GM12878 (cell line): Measurements from ENCODE around the gene COX15. TPM values are rescaled to one million over a fixed set of nuclear protein-coding genes. Genes with fewer than 3 reads are reported as not detected.
A peak's percentile ranks its signal among the peaks of the same experiment; 100 is the strongest.

ENCODE experiments used
- ATAC-seq: fragments of 200-7000 bp; cut with Tn5 transposase; 3 replicates; pipeline ENCODE4 v1.9.1; 2020; ENCODE audit warnings: mild to moderate bottlenecking, moderate library complexity
- BruUV-seq: library from RNA; stranded (reverse); fragments of 400-500 nt; replicated peaks from 2 replicates; lab custom pipeline; 2021; lab: Mats Ljungman, UMichigan
- CTCF ChIA-PET: fragments of 300-600 bp; sonication (Branson Sonifier 250); formaldehyde crosslinking; extraction: SDS; loops from one replicate; lab custom pipeline; 2021; ENCODE audit warnings: inconsistent platforms; lab: Yijun Ruan, JAX
- POLR2A ChIA-PET: fragments of 350-600 bp; formaldehyde crosslinking; extraction: SDS; loops from one replicate; lab custom pipeline; 2021; ENCODE audit warnings: inconsistent platforms; lab: Charles Lee
- RAD21 ChIA-PET: fragments of 300-600 bp; sonication (Branson Sonifier 250); formaldehyde crosslinking; loops from one replicate; lab custom pipeline; 2023; ENCODE audit warnings: antibody characterized with exemption; ENCODE audit not compliant: unreplicated experiment; lab: Charles Lee
- SMC1A ChIA-PET: fragments of 300-600 bp; sonication (Branson Sonifier 250); formaldehyde crosslinking; loops from one replicate; lab custom pipeline; 2023; ENCODE audit not compliant: unreplicated experiment, uncharacterized antibody; lab: Charles Lee
- DNase-seq: peaks from one replicate; pipeline ENCODE4 v3.0.0-alpha.2; 2011; ENCODE audit warnings: low read depth, low spot score
- FAIRE-seq: peaks from 3 replicates; lab custom pipeline; 2011; peaks lifted over from hg19 to GRCh38; lab: Jason Lieb, UNC
- H2AFZ ChIP-seq: 2 replicates; pipeline ENCODE4 v1.6.0; 2011; ENCODE audit warnings: low read depth, low read length, control low read depth; ENCODE audit not compliant: control insufficient read depth
- H3K27ac ChIP-seq: 2 replicates; pipeline ENCODE4 v1.5.1; 2011; ENCODE audit warnings: control low read depth; ENCODE audit not compliant: control insufficient read depth, insufficient read depth
- H3K27me3 ChIP-seq, 2 experiments: replicated peaks in 1 of 2; 2 replicates each; pipeline versions ENCODE4 v1.6.0 to v1.6.1; 2011; ENCODE audit warnings: low read length in 1 of 2; ENCODE audit not compliant: control insufficient read depth in 2 of 2, insufficient read depth in 2 of 2
- H3K36me3 ChIP-seq, 2 experiments: 2 replicates each; pipeline ENCODE4 v1.5.1; 2011; ENCODE audit warnings: low read length in 1 of 2; ENCODE audit not compliant: control insufficient read depth in 2 of 2, insufficient read depth in 2 of 2
- H3K4me1 ChIP-seq: 2 replicates; pipeline ENCODE4 v1.6.1; 2011; ENCODE audit warnings: mild to moderate bottlenecking, low read length, moderate library complexity, mixed read lengths; ENCODE audit not compliant: control insufficient read depth, insufficient read depth
- H3K4me2 ChIP-seq: 2 replicates; pipeline ENCODE4 v1.6.0; 2011; ENCODE audit warnings: control low read depth; ENCODE audit not compliant: control insufficient read depth, insufficient read depth
- H3K4me3 ChIP-seq: fragments of 200-600 bp; sonication (generic); 2 replicates; pipeline ENCODE4 v1.5.1; 2016
- H3K79me2 ChIP-seq: 2 replicates; pipeline ENCODE4 v1.6.0; 2011; ENCODE audit warnings: low read length; ENCODE audit not compliant: control insufficient read depth, insufficient read depth
- H3K9ac ChIP-seq: 2 replicates; pipeline ENCODE4 v1.8.0; 2011; ENCODE audit warnings: low read length, control low read depth, mixed read lengths; ENCODE audit not compliant: control insufficient read depth, insufficient read depth
- H3K9me3 ChIP-seq: replicated peaks from 3 replicates; pipeline ENCODE4 v1.5.1; 2011; ENCODE audit warnings: mild to moderate bottlenecking, low read length; ENCODE audit not compliant: control insufficient read depth, insufficient read depth
- H4K20me1 ChIP-seq: 2 replicates; pipeline ENCODE4 v1.6.0; 2011; ENCODE audit not compliant: control insufficient read depth, insufficient read depth
- GATAD2B ChIP-seq: fragments of 450-650 bp; conservative IDR thresholded peaks from 2 replicates; pipeline ENCODE4 v1.6.1; 2017; ENCODE audit warnings: low read depth, mild to moderate bottlenecking, moderate library complexity
- RAD51 ChIP-seq: fragments of 450-650 bp; IDR thresholded peaks from 2 replicates; pipeline ENCODE4 v1.6.1; 2016; ENCODE audit warnings: moderate library complexity, mild to moderate bottlenecking, inconsistent platforms
- RFX5 ChIP-seq: IDR thresholded peaks from 2 replicates; pipeline ENCODE4 v1.6.1; 2011; ENCODE audit warnings: low read depth, low read length, improper control_type of control experiment
- SMAD1 ChIP-seq: fragments of 450-650 bp; IDR thresholded peaks from 2 replicates; pipeline ENCODE4 v1.6.1; 2018; ENCODE audit warnings: mild to moderate bottlenecking, low read depth; ENCODE audit not compliant: partially characterized antibody
- SMAD5 ChIP-seq: IDR thresholded peaks from 2 replicates; pipeline ENCODE4 v1.6.1; 2016; ENCODE audit warnings: antibody characterized with exemption, low read depth
- STAT3 ChIP-seq: IDR thresholded peaks from 2 replicates; pipeline ENCODE4 v1.6.1; 2011; ENCODE audit warnings: low read depth, low read length, improper control_type of control experiment
- ZBED1 ChIP-seq: IDR thresholded peaks from 2 replicates; pipeline ENCODE4 v1.6.1; 2016; ENCODE audit warnings: borderline replicate concordance
- WGBS: methylation state at CpG from one replicate; pipeline ENCODE4 v1.1.6; 2016; ENCODE audit warnings: low lambda C conversion rate; ENCODE audit not compliant: insufficient replicate concordance, insufficient coverage; ENCODE audit errors: missing lambda C conversion rate; 5-methylcytosine and 5-hydroxymethylcytosine counted together
- in situ Hi-C: fragments of 300-500 bp; cut with MboI; formaldehyde crosslinking; loops from 9 replicates; pipeline ENCODE4 v1.14.3; 2018; ENCODE audit warnings: mixed read lengths
- intact Hi-C: fragments of 100-400 bp; cut with micrococcal nuclease; formaldehyde crosslinking; loops from one replicate; pipeline ENCODE4 v1.14.2; 2022; ENCODE audit not compliant: unreplicated experiment
- polyA plus RNA-seq, 11 experiments: library from polyadenylated mRNA; depleted of rRNA in 4 of 11; unstranded in 6 of 11; stranded (reverse) in 5 of 11; fragments of >200 nt; fragmentation: Nextera tagmentation in 4 of 11; fragmentation: Illumina TruSeq in 1 of 11; extraction: Ambion mirVana in 4 of 11; extraction: Trizol in 1 of 11; gene quantifications; 1 replicate in 1 of 11; 2 replicates in 10 of 11; pipeline versions ENCODE4 v1.2.1 to v1.2.3, GENCODE V29; 2011 to 2016; ENCODE audit warnings: inconsistent platforms in 2 of 11, missing spikeins in 2 of 11, low read depth in 1 of 11
- total RNA-seq, 4 experiments: library from RNA; depleted of rRNA in 3 of 4; stranded (reverse); fragments of >200 nt in 3 of 4; fragmentation: Illumina TruSeq in 1 of 4; extraction: Trizol in 1 of 4; gene quantifications; 2 replicates each; pipeline versions ENCODE4 v1.2.1 to v1.2.3, GENCODE V29; 2013 to 2021
- TF ChIP-seq, protein P1 (sequence below): fragments of 450-650 bp; IDR thresholded peaks from 2 replicates; pipeline ENCODE4 v1.6.1; 2017; ENCODE audit warnings: low read depth, mild to moderate bottlenecking, moderate library complexity
- TF ChIP-seq, protein P2 (sequence below), 3 experiments: IDR thresholded peaks in 2 of 3; conservative IDR thresholded peaks in 1 of 3; 2 replicates each; pipeline ENCODE4 v1.5.1; 2011; ENCODE audit warnings: low read depth in 3 of 3, low read length in 3 of 3, mild to moderate bottlenecking in 3 of 3, control low read depth in 2 of 3, moderate library complexity in 2 of 3, inconsistent platforms in 1 of 3, mixed read lengths in 1 of 3; ENCODE audit not compliant: control insufficient read depth in 2 of 3, insufficient read depth in 1 of 3; ENCODE audit errors: extremely low read depth in 1 of 3
- TF ChIP-seq, protein P3 (sequence below): fragments of 450-650 bp; formaldehyde crosslinking; IDR thresholded peaks from 2 replicates; pipeline ENCODE4 v1.5.0; 2022; ENCODE audit warnings: mild to moderate bottlenecking, missing genetic modification characterization

The COX15 gene
- total and polyA plus RNA-seq, 10 of the 15 experiments (the other 5 are each of a cell fraction or from before 2014, with no cell fraction given) = 30.2 to 50.7 (median 38.3) TPM

DNA sequence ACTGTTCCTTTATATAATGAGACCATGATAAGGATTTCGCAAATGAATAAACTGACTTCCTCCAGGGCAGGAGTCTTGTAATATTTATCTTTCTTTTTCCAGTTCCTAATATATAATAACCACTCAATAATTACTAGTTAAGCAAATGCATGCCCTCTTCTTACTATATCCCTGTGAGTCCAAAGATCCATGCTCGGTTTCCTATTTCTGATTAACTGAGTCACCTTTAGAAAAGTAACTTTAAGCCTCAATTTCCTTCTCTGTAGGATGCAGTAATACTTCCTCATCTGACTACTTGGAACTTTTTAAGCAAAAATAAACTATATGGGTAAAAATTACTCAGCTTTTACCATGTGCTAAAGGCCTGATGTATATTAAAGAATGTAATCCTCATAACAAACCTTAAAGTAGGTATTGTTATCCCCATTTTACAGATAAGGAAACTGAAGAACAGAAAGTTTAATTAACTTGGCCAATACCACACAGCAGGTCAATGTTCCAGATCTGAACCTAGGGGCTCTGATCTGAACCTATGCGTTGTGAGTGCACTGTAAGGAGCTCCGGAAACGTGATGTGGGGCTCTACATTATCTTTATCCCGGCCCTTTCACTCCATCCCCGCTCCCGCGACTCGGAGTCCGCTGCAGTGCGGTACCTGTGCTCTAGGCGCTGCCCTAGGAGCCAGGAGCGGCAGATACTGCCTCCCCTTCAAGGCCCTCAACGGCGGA lies 458 bp downstream of the COX15 start:
- in situ Hi-C loops = no loop called here
- no peak for FAIRE-seq
- TF ChIP-seq ZBED1 = no peak
- TF ChIP-seq SMAD5 = no peak
- TF ChIP-seq, protein P1, sequence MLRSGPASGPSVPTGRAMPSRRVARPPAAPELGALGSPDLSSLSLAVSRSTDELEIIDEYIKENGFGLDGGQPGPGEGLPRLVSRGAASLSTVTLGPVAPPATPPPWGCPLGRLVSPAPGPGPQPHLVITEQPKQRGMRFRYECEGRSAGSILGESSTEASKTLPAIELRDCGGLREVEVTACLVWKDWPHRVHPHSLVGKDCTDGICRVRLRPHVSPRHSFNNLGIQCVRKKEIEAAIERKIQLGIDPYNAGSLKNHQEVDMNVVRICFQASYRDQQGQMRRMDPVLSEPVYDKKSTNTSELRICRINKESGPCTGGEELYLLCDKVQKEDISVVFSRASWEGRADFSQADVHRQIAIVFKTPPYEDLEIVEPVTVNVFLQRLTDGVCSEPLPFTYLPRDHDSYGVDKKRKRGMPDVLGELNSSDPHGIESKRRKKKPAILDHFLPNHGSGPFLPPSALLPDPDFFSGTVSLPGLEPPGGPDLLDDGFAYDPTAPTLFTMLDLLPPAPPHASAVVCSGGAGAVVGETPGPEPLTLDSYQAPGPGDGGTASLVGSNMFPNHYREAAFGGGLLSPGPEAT = peak; percentile 61
- TF ChIP-seq SMAD1 = no peak
- TF ChIP-seq RFX5 = 0 out of 2 replicates have a peak, but pooled peaks have one; percentile 1
- TF ChIP-seq, protein P2, sequence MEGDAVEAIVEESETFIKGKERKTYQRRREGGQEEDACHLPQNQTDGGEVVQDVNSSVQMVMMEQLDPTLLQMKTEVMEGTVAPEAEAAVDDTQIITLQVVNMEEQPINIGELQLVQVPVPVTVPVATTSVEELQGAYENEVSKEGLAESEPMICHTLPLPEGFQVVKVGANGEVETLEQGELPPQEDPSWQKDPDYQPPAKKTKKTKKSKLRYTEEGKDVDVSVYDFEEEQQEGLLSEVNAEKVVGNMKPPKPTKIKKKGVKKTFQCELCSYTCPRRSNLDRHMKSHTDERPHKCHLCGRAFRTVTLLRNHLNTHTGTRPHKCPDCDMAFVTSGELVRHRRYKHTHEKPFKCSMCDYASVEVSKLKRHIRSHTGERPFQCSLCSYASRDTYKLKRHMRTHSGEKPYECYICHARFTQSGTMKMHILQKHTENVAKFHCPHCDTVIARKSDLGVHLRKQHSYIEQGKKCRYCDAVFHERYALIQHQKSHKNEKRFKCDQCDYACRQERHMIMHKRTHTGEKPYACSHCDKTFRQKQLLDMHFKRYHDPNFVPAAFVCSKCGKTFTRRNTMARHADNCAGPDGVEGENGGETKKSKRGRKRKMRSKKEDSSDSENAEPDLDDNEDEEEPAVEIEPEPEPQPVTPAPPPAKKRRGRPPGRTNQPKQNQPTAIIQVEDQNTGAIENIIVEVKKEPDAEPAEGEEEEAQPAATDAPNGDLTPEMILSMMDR (IDR thresholded peaks at IDR 0.05 in 2 of 3, conservative IDR thresholded peaks at IDR 0.05 in 1 of 3; ENCODE audit: control insufficient read depth in 2 of 3, extremely low read depth in 1 of 3, insufficient read depth in 1 of 3, low read depth in 3 of 3, low read length in 3 of 3) = peak in 2 of 3 experiments; percentile 12 to 24; a peak in 1 of 6 replicates
- TF ChIP-seq, protein P3, sequence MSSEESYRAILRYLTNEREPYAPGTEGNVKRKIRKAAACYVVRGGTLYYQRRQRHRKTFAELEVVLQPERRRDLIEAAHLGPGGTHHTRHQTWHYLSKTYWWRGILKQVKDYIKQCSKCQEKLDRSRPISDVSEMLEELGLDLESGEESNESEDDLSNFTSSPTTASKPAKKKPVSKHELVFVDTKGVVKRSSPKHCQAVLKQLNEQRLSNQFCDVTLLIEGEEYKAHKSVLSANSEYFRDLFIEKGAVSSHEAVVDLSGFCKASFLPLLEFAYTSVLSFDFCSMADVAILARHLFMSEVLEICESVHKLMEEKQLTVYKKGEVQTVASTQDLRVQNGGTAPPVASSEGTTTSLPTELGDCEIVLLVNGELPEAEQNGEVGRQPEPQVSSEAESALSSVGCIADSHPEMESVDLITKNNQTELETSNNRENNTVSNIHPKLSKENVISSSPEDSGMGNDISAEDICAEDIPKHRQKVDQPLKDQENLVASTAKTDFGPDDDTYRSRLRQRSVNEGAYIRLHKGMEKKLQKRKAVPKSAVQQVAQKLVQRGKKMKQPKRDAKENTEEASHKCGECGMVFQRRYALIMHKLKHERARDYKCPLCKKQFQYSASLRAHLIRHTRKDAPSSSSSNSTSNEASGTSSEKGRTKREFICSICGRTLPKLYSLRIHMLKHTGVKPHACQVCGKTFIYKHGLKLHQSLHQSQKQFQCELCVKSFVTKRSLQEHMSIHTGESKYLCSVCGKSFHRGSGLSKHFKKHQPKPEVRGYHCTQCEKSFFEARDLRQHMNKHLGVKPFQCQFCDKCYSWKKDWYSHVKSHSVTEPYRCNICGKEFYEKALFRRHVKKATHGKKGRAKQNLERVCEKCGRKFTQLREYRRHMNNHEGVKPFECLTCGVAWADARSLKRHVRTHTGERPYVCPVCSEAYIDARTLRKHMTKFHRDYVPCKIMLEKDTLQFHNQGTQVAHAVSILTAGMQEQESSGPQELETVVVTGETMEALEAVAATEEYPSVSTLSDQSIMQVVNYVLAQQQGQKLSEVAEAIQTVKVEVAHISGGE = 0 out of 2 replicates have a peak, but pooled peaks have one; percentile 5
- peak; percentile 46; the same call in 1 of the 2 replicates for TF ChIP-seq GATAD2B
- TF ChIP-seq RAD51 = no peak
- TF ChIP-seq STAT3 = no peak

More for the DNA sequence above, 458 bp downstream of the COX15 start:
- DNase-seq (no peak), ATAC-seq (peak; percentile 63)
- peak overlapping the region; percentile 94 for H2AFZ ChIP-seq
- ChIA-PET RAD21 (interaction anchor here (0.6 to 2.4 kb wide), 7 partner anchors 13 to 303 kb away, joined by 3 to 11 read pairs (median 3); partner anchors contain the start of genes ENTPD7 and SLC25A28), POLR2A (interaction anchor here (0.5 to 1.6 kb wide), 8 partner anchors 22 to 536 kb away, joined by 3 to 8 read pairs (median 4); partner anchors contain the start of genes CWF19L1 and ENTPD7), SMC1A (interaction anchor here (1.0 to 3.3 kb wide), 5 partner anchors 9 to 172 kb away, joined by 3 to 11 read pairs (median 4); no protein-coding TSS in a partner anchor), CTCF (interaction anchor here (0.9 to 4.1 kb wide), 9 partner anchors 9 to 274 kb away, joined by 3 to 17 read pairs (median 5); no protein-coding TSS in a partner anchor)
- H3K27ac ChIP-seq = peak overlapping the region; percentile 89
- peak overlapping the region; percentile 98 for H3K4me3 ChIP-seq
- peak overlapping the region; percentile 81 for H3K4me2 ChIP-seq
- peak overlapping the region; percentile 91 for H3K9ac ChIP-seq
- BruUV-seq = TSS peak; percentile 92
- H3K36me3 ChIP-seq = peaks cover 0 to 5% of the 10 kb centered on the region in 2 experiments; a peak in 3 of 4 replicates
- H3K4me1 ChIP-seq = peaks cover 5% of the 10 kb centered on the region; the same call in 1 of the 2 replicates
- peaks cover 32% of the 10 kb centered on the region for H3K79me2 ChIP-seq
- H4K20me1 ChIP-seq = no peaks in the 10 kb centered on the region
- 2% methylated on average over 16 of the region's 16 CpGs for WGBS
- intact Hi-C loops = no loop called here
- H3K9me3 ChIP-seq = no peaks in the 10 kb centered on the region
- H3K27me3 ChIP-seq = no peaks in the 10 kb centered on the region
